GM12878 (cell line): ENCODE data around the gene CACNA1G. TPM values are rescaled to one million over a fixed set of nuclear protein-coding genes. Genes with fewer than 3 reads are reported as not detected.

Experiments used
- ATAC-seq: fragments of 200-7000 bp; cut with Tn5 transposase; 3 replicates; pipeline ENCODE4 v1.9.1; 2020; ENCODE audit warnings: mild to moderate bottlenecking, moderate library complexity
- Bru-seq: library from RNA; stranded (reverse); fragments of 400-500 nt; gene quantifications from one replicate; lab custom pipeline; 2021; lab: Mats Ljungman, UMichigan
- BruChase-seq, 2 experiments: library from RNA; stranded (reverse); fragments of 400-500 nt; gene quantifications; one replicate each; lab custom pipeline; 2021; lab: Mats Ljungman, UMichigan
- BruUV-seq: library from RNA; stranded (reverse); fragments of 400-500 nt; replicated peaks from 2 replicates; lab custom pipeline; 2021; lab: Mats Ljungman, UMichigan
- CTCF ChIA-PET: fragments of 300-600 bp; sonication (Branson Sonifier 250); formaldehyde crosslinking; extraction: SDS; loops from one replicate; lab custom pipeline; 2021; ENCODE audit warnings: inconsistent platforms; lab: Yijun Ruan, JAX
- POLR2A ChIA-PET: fragments of 350-600 bp; formaldehyde crosslinking; extraction: SDS; loops from one replicate; lab custom pipeline; 2021; ENCODE audit warnings: inconsistent platforms; lab: Charles Lee
- RAD21 ChIA-PET: fragments of 300-600 bp; sonication (Branson Sonifier 250); formaldehyde crosslinking; loops from one replicate; lab custom pipeline; 2023; ENCODE audit warnings: antibody characterized with exemption; ENCODE audit not compliant: unreplicated experiment; lab: Charles Lee
- SMC1A ChIA-PET: fragments of 300-600 bp; sonication (Branson Sonifier 250); formaldehyde crosslinking; loops from one replicate; lab custom pipeline; 2023; ENCODE audit not compliant: unreplicated experiment, uncharacterized antibody; lab: Charles Lee
- DNase-seq: peaks from one replicate; pipeline ENCODE4 v3.0.0-alpha.2; 2011; ENCODE audit warnings: low read depth, low spot score
- FAIRE-seq: peaks from 3 replicates; lab custom pipeline; 2011; peaks lifted over from hg19 to GRCh38; lab: Jason Lieb, UNC
- H2AFZ ChIP-seq: 2 replicates; pipeline ENCODE4 v1.6.0; 2011; ENCODE audit warnings: low read depth, low read length, control low read depth; ENCODE audit not compliant: control insufficient read depth
- H3K27ac ChIP-seq: 2 replicates; pipeline ENCODE4 v1.5.1; 2011; ENCODE audit warnings: control low read depth; ENCODE audit not compliant: control insufficient read depth, insufficient read depth
- H3K27me3 ChIP-seq, 2 experiments: replicated peaks in 1 of 2; 2 replicates each; pipeline versions ENCODE4 v1.6.0 to v1.6.1; 2011; ENCODE audit warnings: low read length in 1 of 2; ENCODE audit not compliant: control insufficient read depth in 2 of 2, insufficient read depth in 2 of 2
- H3K36me3 ChIP-seq, 2 experiments: 2 replicates each; pipeline ENCODE4 v1.5.1; 2011; ENCODE audit warnings: low read length in 1 of 2; ENCODE audit not compliant: control insufficient read depth in 2 of 2, insufficient read depth in 2 of 2
- H3K4me1 ChIP-seq: 2 replicates; pipeline ENCODE4 v1.6.1; 2011; ENCODE audit warnings: mild to moderate bottlenecking, low read length, moderate library complexity, mixed read lengths; ENCODE audit not compliant: control insufficient read depth, insufficient read depth
- H3K4me2 ChIP-seq: 2 replicates; pipeline ENCODE4 v1.6.0; 2011; ENCODE audit warnings: control low read depth; ENCODE audit not compliant: control insufficient read depth, insufficient read depth
- H3K4me3 ChIP-seq: fragments of 200-600 bp; sonication (generic); 2 replicates; pipeline ENCODE4 v1.5.1; 2016
- H3K79me2 ChIP-seq: 2 replicates; pipeline ENCODE4 v1.6.0; 2011; ENCODE audit warnings: low read length; ENCODE audit not compliant: control insufficient read depth, insufficient read depth
- H3K9ac ChIP-seq: 2 replicates; pipeline ENCODE4 v1.8.0; 2011; ENCODE audit warnings: low read length, control low read depth, mixed read lengths; ENCODE audit not compliant: control insufficient read depth, insufficient read depth
- H3K9me3 ChIP-seq: replicated peaks from 3 replicates; pipeline ENCODE4 v1.5.1; 2011; ENCODE audit warnings: mild to moderate bottlenecking, low read length; ENCODE audit not compliant: control insufficient read depth, insufficient read depth
- H4K20me1 ChIP-seq: 2 replicates; pipeline ENCODE4 v1.6.0; 2011; ENCODE audit not compliant: control insufficient read depth, insufficient read depth
- CHD2 ChIP-seq: IDR thresholded peaks from 2 replicates; pipeline ENCODE4 v1.6.1; 2011; ENCODE audit warnings: low read depth, low read length, improper control_type of control experiment, borderline replicate concordance
- FOS ChIP-seq: IDR thresholded peaks from 3 replicates; pipeline ENCODE4 v1.6.1; 2011; ENCODE audit warnings: borderline replicate concordance; ENCODE audit not compliant: insufficient read length; ENCODE audit errors: extremely low read depth
- KDM1A ChIP-seq: fragments of 200-600 bp; sonication (generic); IDR thresholded peaks from 2 replicates; pipeline ENCODE4 v1.6.1; 2016; ENCODE audit warnings: borderline replicate concordance
- MXI1 ChIP-seq: fragments of 150-350 bp; IDR thresholded peaks from 2 replicates; pipeline ENCODE4 v1.6.1; 2011; ENCODE audit warnings: low read depth, mild to moderate bottlenecking, inconsistent platforms, low read length, improper control_type of control experiment
- NBN ChIP-seq: fragments of 450-650 bp; IDR thresholded peaks from 2 replicates; pipeline ENCODE4 v1.6.1; 2016
- NFYB ChIP-seq: IDR thresholded peaks from 2 replicates; pipeline ENCODE4 v1.6.1; 2011; ENCODE audit warnings: low read depth, mild to moderate bottlenecking, low read length, improper control_type of control experiment, moderate library complexity; ENCODE audit not compliant: insufficient read depth
- PBX3 ChIP-seq: IDR thresholded peaks from 2 replicates; pipeline ENCODE4 v1.6.1; 2011; ENCODE audit warnings: mild to moderate bottlenecking, low read depth, low read length, moderate library complexity; ENCODE audit not compliant: insufficient replicate concordance
- RFX5 ChIP-seq: IDR thresholded peaks from 2 replicates; pipeline ENCODE4 v1.6.1; 2011; ENCODE audit warnings: low read depth, low read length, improper control_type of control experiment
- SP1 ChIP-seq: IDR thresholded peaks from one replicate; pipeline ENCODE4 v1.6.1; 2011; ENCODE audit warnings: low read depth, low read length
- TCF12 ChIP-seq: IDR thresholded peaks from 2 replicates; pipeline ENCODE4 v1.6.1; 2011; ENCODE audit warnings: low read depth, mild to moderate bottlenecking, low read length
- YBX1 ChIP-seq: fragments of 450-650 bp; IDR thresholded peaks from 2 replicates; pipeline ENCODE4 v1.6.1; 2016; ENCODE audit warnings: antibody characterized with exemption
- WGBS: methylation state at CpG from one replicate; pipeline ENCODE4 v1.1.6; 2016; ENCODE audit warnings: low lambda C conversion rate; ENCODE audit not compliant: insufficient replicate concordance, insufficient coverage; ENCODE audit errors: missing lambda C conversion rate; 5-methylcytosine and 5-hydroxymethylcytosine counted together
- in situ Hi-C: fragments of 300-500 bp; cut with MboI; formaldehyde crosslinking; loops from 9 replicates; pipeline ENCODE4 v1.14.3; 2018; ENCODE audit warnings: mixed read lengths
- intact Hi-C: fragments of 100-400 bp; cut with micrococcal nuclease; formaldehyde crosslinking; loops from one replicate; pipeline ENCODE4 v1.14.2; 2022; ENCODE audit not compliant: unreplicated experiment
- long read RNA-seq, 2 experiments: library from polyadenylated mRNA; unstranded; transcript quantifications; one replicate each; pipeline ENCODE4 v2.0.0, GENCODE V29; 2019 to 2020
- polyA minus RNA-seq, 3 experiments: library from RNA; depleted of rRNA, polyadenylated mRNA; stranded (reverse); fragments of >200 nt; gene quantifications; 2 replicates each; pipeline ENCODE4 v1.2.3, GENCODE V29; 2011
- polyA plus RNA-seq, 11 experiments: library from polyadenylated mRNA; depleted of rRNA in 4 of 11; unstranded in 6 of 11; stranded (reverse) in 5 of 11; fragments of >200 nt; fragmentation: Nextera tagmentation in 4 of 11; fragmentation: Illumina TruSeq in 1 of 11; extraction: Ambion mirVana in 4 of 11; extraction: Trizol in 1 of 11; gene quantifications; 1 replicate in 1 of 11; 2 replicates in 10 of 11; pipeline versions ENCODE4 v1.2.1 to v1.2.3, GENCODE V29; 2011 to 2016; ENCODE audit warnings: inconsistent platforms in 2 of 11, missing spikeins in 2 of 11, low read depth in 1 of 11
- total RNA-seq, 4 experiments: library from RNA; depleted of rRNA in 3 of 4; stranded (reverse); fragments of >200 nt in 3 of 4; fragmentation: Illumina TruSeq in 1 of 4; extraction: Trizol in 1 of 4; gene quantifications; 2 replicates each; pipeline versions ENCODE4 v1.2.1 to v1.2.3, GENCODE V29; 2013 to 2021
- TF ChIP-seq, protein P1 (sequence below): fragments of 450-650 bp; IDR thresholded peaks from 2 replicates; pipeline ENCODE4 v1.6.1; 2016; ENCODE audit warnings: mild to moderate bottlenecking

CACNA1G gene
- total RNA-seq (2013; cell fraction: nucleolus; rRNA removed) = 0.61 and 0.81 TPM in 2 replicates
- not detected in 2 replicates for total RNA-seq (2014; rRNA removed)
- not detected in 2 replicates for total RNA-seq (2014; rRNA removed; fragmentation: Illumina TruSeq; extraction: Trizol)
- 0.03 TPM in 1 of 2 replicates, not detected in the other for total RNA-seq (2021)
- polyA plus RNA-seq (2011; ENCODE audit: low read depth) = not detected
- polyA plus RNA-seq (2011; rRNA removed) = 0.03 and 0.15 TPM in 2 replicates
- 0.03 and 0.18 TPM in 2 replicates for polyA plus RNA-seq (2011; cell fraction: cytosol; rRNA removed)
- polyA plus RNA-seq (2011; cell fraction: nucleus; rRNA removed) = 0.20 and 0.31 TPM in 2 replicates
- polyA plus RNA-seq (2012) = 0.03 and 0.04 TPM in 2 replicates
- not detected in 2 replicates for polyA plus RNA-seq (2014; fragmentation: Illumina TruSeq; extraction: Trizol)
- not detected for polyA plus RNA-seq (2014; fragmentation: Nextera tagmentation; extraction: Ambion mirVana)
- not detected in 2 replicates for polyA plus RNA-seq (2014; rRNA removed)
- not detected for polyA plus RNA-seq (2016; fragmentation: Nextera tagmentation; extraction: Ambion mirVana)
- 0.07 and 0.21 TPM in 2 replicates for polyA minus RNA-seq (2011; rRNA and poly(A)+ RNA removed)
- not detected in 2 replicates for polyA minus RNA-seq (2011; cell fraction: cytosol; rRNA and poly(A)+ RNA removed)
- polyA minus RNA-seq (2011; cell fraction: nucleus; rRNA and poly(A)+ RNA removed) = 0.19 and 0.36 TPM in 2 replicates
- percentile 14 among the genes with signal in this experiment for Bru-seq, nascent RNA
- percentile 14 among the genes with signal in this experiment for BruChase-seq, experiment 1, labeled RNA remaining after a 6-hour chase
- BruChase-seq, experiment 2, labeled RNA remaining after a 2-hour chase = percentile 7 among the genes with signal in this experiment
- long read RNA-seq, experiment 1 = 0 reads
- long read RNA-seq, experiment 2 = 0 reads

DNA sequence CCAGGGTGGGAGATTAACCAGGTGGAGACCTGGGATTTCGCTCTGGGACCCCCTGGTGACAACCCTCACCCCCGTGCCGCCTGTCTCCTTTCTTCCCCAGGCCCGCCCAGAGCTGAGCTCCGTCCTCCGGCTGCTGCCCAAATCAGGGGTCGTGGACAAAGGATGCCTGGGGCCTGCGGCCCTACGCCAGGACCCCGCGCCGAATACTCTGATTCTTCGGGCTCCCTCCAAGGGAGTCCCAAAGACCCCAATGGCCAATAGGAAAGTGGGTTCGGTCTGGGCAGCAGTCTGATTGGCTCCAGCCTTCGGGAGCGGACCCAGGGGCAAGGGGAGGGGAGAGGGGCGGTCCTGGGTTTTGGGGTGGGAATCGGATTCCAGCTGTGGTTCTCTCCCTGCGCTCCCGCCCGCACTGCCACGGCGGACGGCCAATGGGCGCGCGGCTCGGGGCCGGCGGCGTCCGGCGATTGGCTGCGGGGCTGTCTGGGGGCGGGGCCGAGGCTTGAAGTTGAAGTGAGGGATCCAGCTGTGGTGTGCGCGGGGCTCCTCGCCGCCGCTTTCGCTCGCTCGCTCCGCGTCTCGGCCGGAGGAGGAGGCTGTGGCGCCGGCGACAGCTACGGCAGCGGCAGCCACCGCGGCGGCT is at the start of gene CACNA1G:
TSS of gene CACNA1G (plus strand) at position 531 of the 640 bp plus-strand sequence. CDS start 745 bp downstream, outside the sequence.
- peak within 1 kb of the TSS; percentile 72 for H3K4me3 ChIP-seq
- intact Hi-C loops (no loop called here), in situ Hi-C loops (no loop called here)
- no peaks in the 10 kb centered on the region for H3K9me3 ChIP-seq
- no peak for TF ChIP-seq NBN
- 0 out of 2 replicates have a peak, but pooled peaks have one; percentile 19 for TF ChIP-seq TCF12
- no peak for TF ChIP-seq KDM1A
- peak; percentile 39; the same call in 1 of the 2 replicates for TF ChIP-seq RFX5
- TF ChIP-seq CHD2 = 0 out of 2 replicates have a peak, but pooled peaks have one; percentile 46
- peak; percentile 36 for TF ChIP-seq FOS
- TF ChIP-seq PBX3 = peak; percentile 56
- no peak for TF ChIP-seq MXI1
- peak; percentile 86 for TF ChIP-seq SP1
- peak; percentile 84 for TF ChIP-seq NFYB
- TF ChIP-seq, protein P1, sequence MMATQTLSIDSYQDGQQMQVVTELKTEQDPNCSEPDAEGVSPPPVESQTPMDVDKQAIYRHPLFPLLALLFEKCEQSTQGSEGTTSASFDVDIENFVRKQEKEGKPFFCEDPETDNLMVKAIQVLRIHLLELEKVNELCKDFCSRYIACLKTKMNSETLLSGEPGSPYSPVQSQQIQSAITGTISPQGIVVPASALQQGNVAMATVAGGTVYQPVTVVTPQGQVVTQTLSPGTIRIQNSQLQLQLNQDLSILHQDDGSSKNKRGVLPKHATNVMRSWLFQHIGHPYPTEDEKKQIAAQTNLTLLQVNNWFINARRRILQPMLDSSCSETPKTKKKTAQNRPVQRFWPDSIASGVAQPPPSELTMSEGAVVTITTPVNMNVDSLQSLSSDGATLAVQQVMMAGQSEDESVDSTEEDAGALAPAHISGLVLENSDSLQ = peak; percentile 68
- TF ChIP-seq YBX1 = no peak
- POLR2A ChIA-PET = interaction anchor here (0.5 kb wide), 1 partner anchor 1611 kb away, joined by 3 read pairs; no protein-coding TSS in a partner anchor
- H3K27ac ChIP-seq = no peak within 1 kb of the TSS
- no peak within 1 kb of the TSS; the same call in 1 of the 2 replicates for H3K9ac ChIP-seq
- FAIRE-seq (peak; percentile 49), ATAC-seq (peak; percentile 97), DNase-seq (no peak)
- no TSS peak for BruUV-seq
- no peaks in the 10 kb centered on the region for H3K36me3 ChIP-seq
- H3K4me2 ChIP-seq = peak within 1 kb of the TSS; percentile 100
- CTCF ChIA-PET = no interaction called here
- WGBS = 2% methylated on average over 30 of the region's 56 CpGs
- SMC1A ChIA-PET = interaction anchor here (1.1 kb wide), 1 partner anchor 67 kb away, joined by 3 read pairs; no protein-coding TSS in a partner anchor
- peaks cover 20 to 23% of the 10 kb centered on the region in 2 experiments for H3K27me3 ChIP-seq
- RAD21 ChIA-PET = interaction anchor here (1.2 kb wide), 3 partner anchors 11 to 68 kb away, joined by 3 to 6 read pairs (median 3); no protein-coding TSS in a partner anchor
- peaks cover 14% of the 10 kb centered on the region; the same call in 1 of the 2 replicates for H3K4me1 ChIP-seq
- no peaks in the 10 kb centered on the region for H4K20me1 ChIP-seq
- no peaks in the 10 kb centered on the region for H3K79me2 ChIP-seq
- peak within 1 kb of the TSS; percentile 29; the same call in 1 of the 2 replicates for H2AFZ ChIP-seq
